Right lobe of liver (tissue), 4 donors: Measurements from ENCODE around the gene CMC4.

Experiments
- CTCF ChIP-seq, 4 donors: fragments of 200-600 bp in 3 of 4; fragments of 450-650 bp in 1 of 4; IDR thresholded peaks; one replicate each; pipeline versions ENCODE4 v1.5.1 to v1.8.0; 2016 to 2022; ENCODE audit warnings: antibody characterized with exemption in 4 of 4, mild to moderate bottlenecking in 2 of 4
- POLR2A ChIP-seq: fragments of 450-650 bp; IDR thresholded peaks from one replicate; pipeline ENCODE4 v1.6.1; 2017; ENCODE audit warnings: antibody characterized with exemption, mild to moderate bottlenecking
- donor health status: DM: no; HTN: no; CAD: no.
- donor health status: DM: no; HTN: no; CAD: no.
- donor health status: DM: no; HTN: yes; CAD: no.

GRCh38 chrX:155028877-155029291 is 42.1 kb downstream of the CMC4 start:
- TF ChIP-seq CTCF (IDR thresholded peaks at IDR 0.05) (no peak), POLR2A (no peak)
